BE2C (cell line): Measurements from ENCODE around the gene FHAD1.
A peak's percentile ranks its signal among the peaks of the same experiment; 100 is the strongest.

Experiments
- DNase-seq: peaks from one replicate; pipeline ENCODE4 v3.0.0-alpha.2; 2020
- H3K27me3 ChIP-seq: fragments of 250-450 bp; sonication (Bioruptor Pico); 2 replicates; pipeline ENCODE4 v1.5.1; 2020; ENCODE audit warnings: mild to moderate bottlenecking
- H3K36me3 ChIP-seq: fragments of 250-450 bp; sonication (Bioruptor Pico); 2 replicates; pipeline ENCODE4 v1.5.1; 2020; ENCODE audit warnings: mild to moderate bottlenecking
- H3K4me1 ChIP-seq: fragments of 250-450 bp; sonication (Bioruptor Pico); 2 replicates; pipeline ENCODE4 v1.5.1; 2020
- H3K4me3 ChIP-seq: 2 replicates; pipeline ENCODE4 v1.5.1; 2011; ENCODE audit warnings: low read depth, low read length
- H3K9me3 ChIP-seq: fragments of 250-450 bp; sonication (Bioruptor Pico); 2 replicates; pipeline ENCODE4 v1.5.1; 2020
- CTCF ChIP-seq: IDR thresholded peaks from 2 replicates; pipeline ENCODE4 v1.5.1; 2012; ENCODE audit warnings: mild to moderate bottlenecking, low read depth, low read length

The FHAD1 gene

GRCh38 chr1:15226388-15227255 is 20.4 kb upstream of the FHAD1 start:
- Histone ChIP-seq H3K4me3 (no peak overlapping the region), H3K4me1 (peaks cover 6% of the 10 kb centered on the region; the same call in 1 of the 2 replicates), H3K27me3 (no peaks in the 10 kb centered on the region), H3K36me3 (no peaks in the 10 kb centered on the region), H3K9me3 (no peaks in the 10 kb centered on the region)
- no peak for TF ChIP-seq CTCF
- DNase-seq: no peak

GRCh38 chr1:15229707-15230131 is 17.3 kb upstream of the FHAD1 start:
- no peaks in the 10 kb centered on the region for H3K27me3 ChIP-seq
- no peaks in the 10 kb centered on the region for H3K9me3 ChIP-seq
- TF ChIP-seq CTCF: no peak
- no peaks in the 10 kb centered on the region for H3K36me3 ChIP-seq
- peaks cover 6% of the 10 kb centered on the region; the same call in 1 of the 2 replicates for H3K4me1 ChIP-seq
- no peak for DNase-seq
- no peak overlapping the region for H3K4me3 ChIP-seq

DNA sequence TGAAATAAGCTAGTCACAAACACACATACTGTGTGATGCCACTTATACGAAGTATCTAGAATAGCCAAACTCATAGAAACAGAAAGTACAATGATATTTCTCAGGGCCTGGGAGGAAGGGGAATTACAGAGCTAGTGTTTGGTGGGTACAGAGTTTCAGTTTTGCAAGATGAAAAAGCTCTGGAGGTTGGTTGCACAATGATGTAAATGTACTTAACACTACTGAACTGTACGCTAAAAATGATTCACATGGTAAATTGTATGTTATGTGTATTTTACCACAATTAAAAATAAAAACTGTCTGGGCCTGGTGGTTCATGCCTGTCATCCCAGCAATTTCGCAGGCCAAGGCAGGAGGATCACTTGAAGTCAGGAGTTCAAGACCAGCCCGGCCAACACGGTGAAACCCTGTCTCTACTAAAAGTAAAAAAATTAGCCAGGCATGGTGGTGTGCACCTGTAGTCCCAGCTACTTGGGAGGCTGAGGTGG is 15.3 kb upstream of the FHAD1 start:
- DNase-seq: no peak
- Histone ChIP-seq H3K4me1 (peaks cover 4% of the 10 kb centered on the region; the same call in 1 of the 2 replicates), H3K9me3 (no peaks in the 10 kb centered on the region), H3K36me3 (no peaks in the 10 kb centered on the region), H3K4me3 (no peak overlapping the region), H3K27me3 (no peaks in the 10 kb centered on the region)
- TF ChIP-seq CTCF: no peak

GRCh38 chr1:15233689-15234088 is 13.3 kb upstream of the FHAD1 start:
- no peak for DNase-seq
- Histone ChIP-seq H3K27me3 (no peaks in the 10 kb centered on the region), H3K36me3 (no peaks in the 10 kb centered on the region), H3K9me3 (no peaks in the 10 kb centered on the region), H3K4me1 (no peaks in the 10 kb centered on the region; the same call in 1 of the 2 replicates), H3K4me3 (no peak overlapping the region)
- TF ChIP-seq CTCF: no peak

DNA sequence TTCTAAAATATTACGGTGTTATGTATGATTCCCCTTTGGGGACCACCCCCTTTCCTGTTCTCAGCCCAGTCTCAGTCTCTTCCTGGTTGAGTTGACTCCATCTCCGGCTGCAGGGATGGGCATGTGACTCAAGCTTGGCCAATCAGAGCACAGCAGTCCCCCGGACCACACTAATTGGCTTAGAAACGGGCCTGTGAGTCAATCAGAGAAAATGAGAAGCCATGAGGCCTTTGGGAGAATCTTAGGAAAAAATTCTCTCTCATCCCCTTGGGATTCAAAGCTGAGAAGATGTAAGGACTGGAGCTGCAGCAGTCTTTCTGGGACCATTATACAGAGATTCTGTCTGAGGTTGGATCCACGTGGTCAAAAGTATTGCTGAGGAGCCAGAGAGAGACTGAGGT is 10.7 kb upstream of the FHAD1 start:
- H3K4me3 ChIP-seq: no peak overlapping the region
- H3K9me3 ChIP-seq: no peaks in the 10 kb centered on the region
- no peaks in the 10 kb centered on the region for H3K36me3 ChIP-seq
- no peak for TF ChIP-seq CTCF
- no peaks in the 10 kb centered on the region; the same call in 1 of the 2 replicates for H3K4me1 ChIP-seq
- no peaks in the 10 kb centered on the region for H3K27me3 ChIP-seq
- peak; percentile 32 for DNase-seq

DNA sequence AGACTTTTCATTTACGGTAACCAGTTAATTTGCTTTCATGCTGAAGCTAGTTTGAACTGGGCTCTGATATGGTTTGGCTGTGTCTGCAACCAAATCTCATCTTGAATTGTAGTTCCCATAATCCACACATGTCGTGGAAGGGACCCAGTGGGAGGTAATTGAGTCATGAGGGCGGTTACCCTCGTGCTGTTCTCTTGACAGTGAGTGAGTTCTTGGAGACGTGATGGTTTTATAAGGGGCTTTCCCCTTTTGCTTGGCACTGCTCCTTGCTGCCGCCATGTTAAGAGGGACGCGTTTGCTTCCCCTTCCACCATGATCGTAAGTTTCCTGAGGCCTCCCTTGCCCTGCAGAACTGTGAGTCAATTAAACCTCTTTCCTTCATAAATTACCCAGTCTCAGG is 10.3 kb upstream of the FHAD1 start:
- Histone ChIP-seq H3K9me3 (no peaks in the 10 kb centered on the region), H3K4me3 (no peak overlapping the region), H3K4me1 (no peaks in the 10 kb centered on the region; the same call in 1 of the 2 replicates), H3K27me3 (no peaks in the 10 kb centered on the region), H3K36me3 (no peaks in the 10 kb centered on the region)
- DNase-seq: no peak
- no peak for TF ChIP-seq CTCF
